ENCODE measurements around the gene EDA.

The EDA gene

DNA sequence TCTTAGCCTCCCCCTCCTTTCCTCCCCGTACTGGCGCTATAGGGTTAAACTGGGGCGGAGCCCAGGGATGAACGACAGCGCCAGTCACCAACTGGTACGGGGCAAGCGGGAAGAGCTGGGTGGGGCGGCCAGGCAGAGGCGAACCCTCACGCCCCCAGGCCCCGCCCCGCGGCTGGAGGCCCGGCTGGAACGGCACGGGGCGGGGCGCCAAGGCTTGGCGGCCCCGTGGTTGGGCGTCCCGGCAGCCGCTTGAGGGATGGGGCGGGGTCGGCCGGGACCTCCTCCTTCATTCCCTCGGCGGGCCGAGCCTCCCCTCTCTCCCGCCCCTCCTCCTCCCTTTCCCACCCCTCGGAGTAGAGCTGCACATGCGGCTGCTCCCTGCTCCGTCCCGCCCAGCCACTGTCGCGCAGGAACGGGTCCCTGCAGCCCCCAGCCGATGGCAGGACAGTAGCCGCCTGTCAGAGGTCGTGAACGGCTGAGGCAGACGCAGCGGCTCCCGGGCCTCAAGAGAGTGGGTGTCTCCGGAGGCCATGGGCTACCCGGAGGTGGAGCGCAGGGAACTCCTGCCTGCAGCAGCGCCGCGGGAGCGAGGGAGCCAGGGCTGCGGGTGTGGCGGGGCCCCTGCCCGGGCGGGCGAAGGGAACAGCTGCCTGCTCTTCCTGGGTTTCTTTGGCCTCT is at the start of gene EDA:
TSS of gene EDA (plus strand) at position 335 of the 678 bp plus-strand sequence.
- no peak for TF ChIP-seq EZH2phosphoT487 (IDR thresholded peaks at IDR 0.05; ENCODE audit: borderline replicate concordance, low read length)
- TF ChIP-seq, protein P1, sequence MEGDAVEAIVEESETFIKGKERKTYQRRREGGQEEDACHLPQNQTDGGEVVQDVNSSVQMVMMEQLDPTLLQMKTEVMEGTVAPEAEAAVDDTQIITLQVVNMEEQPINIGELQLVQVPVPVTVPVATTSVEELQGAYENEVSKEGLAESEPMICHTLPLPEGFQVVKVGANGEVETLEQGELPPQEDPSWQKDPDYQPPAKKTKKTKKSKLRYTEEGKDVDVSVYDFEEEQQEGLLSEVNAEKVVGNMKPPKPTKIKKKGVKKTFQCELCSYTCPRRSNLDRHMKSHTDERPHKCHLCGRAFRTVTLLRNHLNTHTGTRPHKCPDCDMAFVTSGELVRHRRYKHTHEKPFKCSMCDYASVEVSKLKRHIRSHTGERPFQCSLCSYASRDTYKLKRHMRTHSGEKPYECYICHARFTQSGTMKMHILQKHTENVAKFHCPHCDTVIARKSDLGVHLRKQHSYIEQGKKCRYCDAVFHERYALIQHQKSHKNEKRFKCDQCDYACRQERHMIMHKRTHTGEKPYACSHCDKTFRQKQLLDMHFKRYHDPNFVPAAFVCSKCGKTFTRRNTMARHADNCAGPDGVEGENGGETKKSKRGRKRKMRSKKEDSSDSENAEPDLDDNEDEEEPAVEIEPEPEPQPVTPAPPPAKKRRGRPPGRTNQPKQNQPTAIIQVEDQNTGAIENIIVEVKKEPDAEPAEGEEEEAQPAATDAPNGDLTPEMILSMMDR (IDR thresholded peaks at IDR 0.05; ENCODE audit: low read depth, low read length, poor library complexity, severe bottlenecking) = no peak
- no peak within 1 kb of the TSS for H3K4me3 ChIP-seq (ENCODE audit: low read length)

DNA sequence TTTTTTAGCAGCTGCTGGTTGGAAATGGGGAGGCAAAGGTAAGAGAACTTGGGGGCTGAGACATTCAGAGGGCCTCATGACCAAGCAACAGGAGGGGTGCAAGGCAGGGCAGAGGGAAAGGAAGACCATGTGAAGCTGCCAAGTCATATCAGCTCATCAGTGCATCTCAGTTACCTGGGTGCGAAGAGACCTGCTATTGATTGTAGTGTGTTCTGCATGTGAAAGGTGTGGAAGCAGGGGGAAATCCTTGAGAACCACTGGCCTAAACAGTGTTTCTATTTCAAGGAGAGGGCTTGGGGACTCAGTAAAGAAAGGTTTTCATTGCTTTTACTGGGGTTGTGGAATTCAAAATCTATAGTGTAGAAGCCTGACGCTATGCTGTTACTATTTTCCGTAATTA is 47.1 kb upstream of the EDA start:
- no peaks in the 10 kb centered on the region for H3K9me2 ChIP-seq (replicated peaks; ENCODE audit: control insufficient read depth, low read length)
- no peaks in the 10 kb centered on the region for H3F3A ChIP-seq (ENCODE audit: control insufficient read depth, insufficient read depth)
- H3K4me3 ChIP-seq (ENCODE audit: low read length) = no peak overlapping the region
- no peaks in the 10 kb centered on the region for H3K79me2 ChIP-seq (ENCODE audit: control insufficient read depth, low read length)
- H3K27me3 ChIP-seq (ENCODE audit: control insufficient read depth, low read length) = no peaks in the 10 kb centered on the region
- H3K36me3 ChIP-seq (ENCODE audit: control insufficient read depth, low read length) = no peaks in the 10 kb centered on the region
- H3K27ac ChIP-seq (ENCODE audit: low read depth, low read length) = no peak overlapping the region
- H3K9me3 ChIP-seq (ENCODE audit: control insufficient read depth, insufficient read depth, low read length) = no peaks in the 10 kb centered on the region
- TF ChIP-seq, protein P1 (IDR thresholded peaks at IDR 0.05; ENCODE audit: low read depth, low read length, poor library complexity, severe bottlenecking) = no peak
- TF ChIP-seq EZH2phosphoT487 (IDR thresholded peaks at IDR 0.05; ENCODE audit: borderline replicate concordance, low read length) = no peak
- no peaks in the 10 kb centered on the region for H3K4me1 ChIP-seq (ENCODE audit: control insufficient read depth, low read length)
- H4K20me1 ChIP-seq (ENCODE audit: control insufficient read depth, insufficient read depth, low read depth, low read length) = no peaks in the 10 kb centered on the region
- no peak overlapping the region for H3K4me2 ChIP-seq (ENCODE audit: low read length)

More for the DNA sequence above, at the start of gene EDA:
- Histone ChIP-seq H3K9me2 (replicated peaks; ENCODE audit: control insufficient read depth, low read length) (no peaks in the 10 kb centered on the region), H3K9me3 (ENCODE audit: control insufficient read depth, insufficient read depth, low read length) (no peaks in the 10 kb centered on the region), H3K27ac (ENCODE audit: low read depth, low read length) (no peak within 1 kb of the TSS), H3K79me2 (ENCODE audit: control insufficient read depth, low read length) (no peaks in the 10 kb centered on the region), H3K36me3 (ENCODE audit: control insufficient read depth, low read length) (no peaks in the 10 kb centered on the region), H4K20me1 (ENCODE audit: control insufficient read depth, insufficient read depth, low read depth, low read length) (no peaks in the 10 kb centered on the region), H3F3A (ENCODE audit: control insufficient read depth, insufficient read depth) (no peaks in the 10 kb centered on the region), H3K4me2 (ENCODE audit: low read length) (no peak within 1 kb of the TSS), H3K27me3 (ENCODE audit: control insufficient read depth, low read length) (no peaks in the 10 kb centered on the region), H3K4me1 (ENCODE audit: control insufficient read depth, low read length) (no peaks in the 10 kb centered on the region)

DNA sequence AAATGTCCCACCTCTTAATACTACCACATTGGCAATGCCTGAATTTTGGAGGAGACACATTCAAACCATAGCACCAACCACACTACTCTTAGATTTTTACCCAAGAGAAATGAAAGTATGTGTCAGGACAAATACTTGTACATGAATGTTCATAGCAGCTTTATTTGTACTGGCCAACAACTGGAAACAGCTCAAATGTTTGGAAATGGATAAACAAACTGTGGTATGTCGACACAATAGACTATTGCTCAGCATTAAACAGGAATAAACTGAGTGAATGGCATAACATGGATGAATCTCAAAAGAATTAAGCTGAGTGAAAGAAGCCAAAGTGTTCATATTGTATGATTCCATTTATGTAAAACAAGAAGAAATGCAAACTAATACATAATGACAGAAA is 18.5 kb upstream of the EDA start:
- Histone ChIP-seq H3K4me1 (ENCODE audit: control insufficient read depth, low read length) (no peaks in the 10 kb centered on the region), H3K36me3 (ENCODE audit: control insufficient read depth, low read length) (no peaks in the 10 kb centered on the region), H3K9me3 (ENCODE audit: control insufficient read depth, insufficient read depth, low read length) (no peaks in the 10 kb centered on the region), H4K20me1 (ENCODE audit: control insufficient read depth, insufficient read depth, low read depth, low read length) (no peaks in the 10 kb centered on the region), H3K79me2 (ENCODE audit: control insufficient read depth, low read length) (no peaks in the 10 kb centered on the region), H3K9me2 (replicated peaks; ENCODE audit: control insufficient read depth, low read length) (no peaks in the 10 kb centered on the region), H3K4me2 (ENCODE audit: low read length) (no peak overlapping the region), H3F3A (ENCODE audit: control insufficient read depth, insufficient read depth) (no peaks in the 10 kb centered on the region), H3K27me3 (ENCODE audit: control insufficient read depth, low read length) (no peaks in the 10 kb centered on the region), H3K27ac (ENCODE audit: low read depth, low read length) (no peak overlapping the region), H3K4me3 (ENCODE audit: low read length) (no peak overlapping the region)
- TF ChIP-seq EZH2phosphoT487 (IDR thresholded peaks at IDR 0.05; ENCODE audit: borderline replicate concordance, low read length) = no peak
- TF ChIP-seq, protein P1 (IDR thresholded peaks at IDR 0.05; ENCODE audit: low read depth, low read length, poor library complexity, severe bottlenecking) = no peak

Measured in DOHH2 (cell line).